ENCODE measurements around the gene THNSL1. TPM values are rescaled to one million over a fixed set of nuclear protein-coding genes. Genes with fewer than 3 reads are reported as not detected.

THNSL1 gene
- total RNA-seq, 6 experiments from 2014 or later: 4.9 to 13.6 (median 7.6) TPM

DNA sequence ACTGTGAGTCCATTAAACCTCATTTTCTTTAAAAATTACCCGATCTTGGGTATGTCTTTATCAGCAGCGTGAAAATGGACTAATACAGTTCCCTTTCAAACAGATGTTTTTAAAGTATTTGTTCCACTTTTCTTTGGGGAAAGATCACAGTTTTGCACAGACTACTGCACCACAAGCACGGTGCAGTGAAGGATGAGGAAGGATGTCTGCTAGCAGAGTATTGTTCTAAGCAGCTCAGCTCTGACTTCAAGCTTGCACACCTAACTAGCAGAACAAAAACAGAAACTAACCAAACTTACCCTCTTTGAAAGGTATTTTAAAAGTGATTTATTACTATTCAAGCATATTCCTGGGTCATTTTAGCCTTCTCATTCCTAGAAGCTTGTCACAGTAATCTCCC, 20.0 kb downstream of the THNSL1 start:
- WGBS (ENCODE audit: insufficient coverage, low coverage, low lambda C conversion rate, missing lambda C conversion rate): 31% methylated on average over 3 of the region's 3 CpGs
- Histone ChIP-seq H3K36me3 (no peaks in the 10 kb centered on the region), H3K4me3 (no peak overlapping the region), H3K27me3 (no peaks in the 10 kb centered on the region), H3K27ac (no peak overlapping the region), H3K9me3 (no peaks in the 10 kb centered on the region), H3K4me1 (no peaks in the 10 kb centered on the region)
- ATAC-seq (peak in 2 of 4 donors; percentile 29 to 57), DNase-seq (no peak)
- intact Hi-C loops (cut with DNase I): no loop called here
- TF ChIP-seq, protein P1, sequence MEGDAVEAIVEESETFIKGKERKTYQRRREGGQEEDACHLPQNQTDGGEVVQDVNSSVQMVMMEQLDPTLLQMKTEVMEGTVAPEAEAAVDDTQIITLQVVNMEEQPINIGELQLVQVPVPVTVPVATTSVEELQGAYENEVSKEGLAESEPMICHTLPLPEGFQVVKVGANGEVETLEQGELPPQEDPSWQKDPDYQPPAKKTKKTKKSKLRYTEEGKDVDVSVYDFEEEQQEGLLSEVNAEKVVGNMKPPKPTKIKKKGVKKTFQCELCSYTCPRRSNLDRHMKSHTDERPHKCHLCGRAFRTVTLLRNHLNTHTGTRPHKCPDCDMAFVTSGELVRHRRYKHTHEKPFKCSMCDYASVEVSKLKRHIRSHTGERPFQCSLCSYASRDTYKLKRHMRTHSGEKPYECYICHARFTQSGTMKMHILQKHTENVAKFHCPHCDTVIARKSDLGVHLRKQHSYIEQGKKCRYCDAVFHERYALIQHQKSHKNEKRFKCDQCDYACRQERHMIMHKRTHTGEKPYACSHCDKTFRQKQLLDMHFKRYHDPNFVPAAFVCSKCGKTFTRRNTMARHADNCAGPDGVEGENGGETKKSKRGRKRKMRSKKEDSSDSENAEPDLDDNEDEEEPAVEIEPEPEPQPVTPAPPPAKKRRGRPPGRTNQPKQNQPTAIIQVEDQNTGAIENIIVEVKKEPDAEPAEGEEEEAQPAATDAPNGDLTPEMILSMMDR (IDR thresholded peaks at IDR 0.05): no peak
- no peak for TF ChIP-seq POLR2A (IDR thresholded peaks at IDR 0.05)

DNA sequence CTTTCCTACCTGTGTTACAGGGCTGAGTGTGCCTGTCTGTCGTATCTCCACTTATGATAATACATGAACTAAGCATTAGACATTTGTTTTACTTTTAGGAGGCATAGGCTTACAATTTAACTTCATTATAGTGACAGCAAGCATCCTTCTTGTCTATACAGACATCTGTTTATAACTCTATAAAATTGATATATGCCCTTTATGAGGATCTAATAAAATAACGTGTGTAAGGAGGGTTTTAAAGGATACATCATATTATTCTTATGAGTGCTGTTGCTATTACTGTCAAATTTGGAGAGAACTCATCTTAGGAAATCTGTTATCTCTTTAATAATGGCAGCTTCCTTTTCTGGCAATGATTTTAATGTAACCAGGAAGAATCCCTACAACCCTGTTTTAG, 21.9 kb downstream of the THNSL1 start:
- Histone ChIP-seq H3K4me1 (no peaks in the 10 kb centered on the region), H3K4me3 (no peak overlapping the region), H3K27ac (no peak overlapping the region), H3K9me3 (no peaks in the 10 kb centered on the region), H3K36me3 (no peaks in the 10 kb centered on the region), H3K27me3 (no peaks in the 10 kb centered on the region)
- 63% methylated on average over 2 of the region's 2 CpGs for WGBS (ENCODE audit: insufficient coverage, low coverage, low lambda C conversion rate, missing lambda C conversion rate)
- TF ChIP-seq POLR2A (IDR thresholded peaks at IDR 0.05): no peak
- TF ChIP-seq, protein P1 (IDR thresholded peaks at IDR 0.05): no peak
- no peak for DNase-seq
- intact Hi-C loops (cut with DNase I): no loop called here
- no peak for ATAC-seq

- Histone ChIP-seq H3K27me3 (no peaks in the 10 kb centered on the region), H3K27ac (no peak overlapping the region), H3K9me3 (no peaks in the 10 kb centered on the region), H3K36me3 (no peaks in the 10 kb centered on the region), H3K4me3 (no peak overlapping the region), H3K4me1 (no peaks in the 10 kb centered on the region)
- DNase-seq (no peak), ATAC-seq (no peak)
- intact Hi-C loops (cut with DNase I): no loop called here
- TF ChIP-seq POLR2A (IDR thresholded peaks at IDR 0.05): no peak
- TF ChIP-seq, protein P1 (IDR thresholded peaks at IDR 0.05): no peak
Observed at GRCh38 chr10:25039531-25039930, 23.1 kb downstream of the THNSL1 start.

GRCh38 chr10:25046641-25047040, 30.2 kb downstream of the THNSL1 start:
- H3K27me3 ChIP-seq: no peaks in the 10 kb centered on the region
- intact Hi-C loops (cut with DNase I): no loop called here
- ATAC-seq (peak in 1 of 4 donors; percentile 29), DNase-seq (no peak)
- H3K4me3 ChIP-seq: no peak overlapping the region
- TF ChIP-seq, protein P1 (IDR thresholded peaks at IDR 0.05): no peak
- TF ChIP-seq POLR2A (IDR thresholded peaks at IDR 0.05): no peak
- no peak overlapping the region for H3K27ac ChIP-seq
- H3K4me1 ChIP-seq: peaks cover 0 to 2% (median 0%) of the 10 kb centered on the region in 4 donors
- no peaks in the 10 kb centered on the region for H3K36me3 ChIP-seq
- 40% methylated on average over 1 of the region's 1 CpG for WGBS (ENCODE audit: insufficient coverage, low coverage, low lambda C conversion rate, missing lambda C conversion rate)
- H3K9me3 ChIP-seq: no peaks in the 10 kb centered on the region

DNA sequence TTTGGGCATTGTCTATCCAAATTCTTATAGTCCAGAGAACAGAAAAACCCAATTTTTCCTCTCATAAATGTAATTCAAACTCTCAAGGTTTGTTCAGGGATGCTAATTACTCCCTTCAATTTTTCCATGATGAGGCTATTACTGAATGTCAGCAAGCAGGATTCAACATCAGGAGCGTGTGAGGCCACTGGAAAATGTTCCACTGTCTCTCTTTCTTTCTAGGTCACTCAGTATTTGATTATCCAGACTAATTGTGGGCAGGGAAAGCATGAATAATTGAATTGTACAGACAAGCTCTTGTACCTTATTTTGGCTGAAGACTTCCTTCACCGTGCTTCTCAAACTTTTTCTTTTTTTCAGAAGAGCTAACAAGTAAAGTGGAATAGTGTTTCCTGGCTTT, 30.7 kb downstream of the THNSL1 start:
- Histone ChIP-seq H3K4me1 (peaks cover 0 to 6% (median 0%) of the 10 kb centered on the region in 4 donors), H3K36me3 (no peaks in the 10 kb centered on the region), H3K27ac (no peak overlapping the region), H3K9me3 (no peaks in the 10 kb centered on the region), H3K4me3 (no peak overlapping the region), H3K27me3 (no peaks in the 10 kb centered on the region)
- no peak for ATAC-seq
- intact Hi-C loops (cut with DNase I): no loop called here
- 50% methylated on average over 2 of the region's 2 CpGs for WGBS (ENCODE audit: insufficient coverage, low coverage, low lambda C conversion rate, missing lambda C conversion rate)
- no peak for DNase-seq
- no peak for TF ChIP-seq POLR2A (IDR thresholded peaks at IDR 0.05)
- TF ChIP-seq, protein P1 (IDR thresholded peaks at IDR 0.05): no peak
